Measurements from ENCODE around the gene PHRF1. TPM values are rescaled to one million over a fixed set of nuclear protein-coding genes. Genes with fewer than 3 reads are reported as not detected.
"Not testable (repeated sequence)": the region's sequence is repeated elsewhere in the genome, so short reads cannot be mapped to it uniquely, and the experiment has no call there.

Gene PHRF1
- total RNA-seq, 2 experiments from 2014 or later, result 55.4 to 58.9 TPM

GRCh38 chr11:638631-639331 is 62.5 kb downstream of the PHRF1 start:
- Mint-ChIP-seq H3K4me3 (no peak overlapping the region), H3K27ac (no peak overlapping the region), H3K9me3 (no peaks in the 10 kb centered on the region), H3K36me3 (peaks cover 4% of the 10 kb centered on the region), H3K4me1 (peaks cover 9% of the 10 kb centered on the region), H3K27me3 (peaks cover 29% of the 10 kb centered on the region)
- no peak for DNase-seq
- POLR2A ChIA-PET, result interaction anchor here (0.6 to 1.2 kb wide), 2 partner anchors 23 to 129 kb away, joined by 3 to 4 read pairs; partner anchors contain the start of gene IRF7
- no peak for ATAC-seq (ENCODE audit: low read depth)

- POLR2A ChIA-PET, result no interaction called here
- Mint-ChIP-seq H3K27me3 (peaks cover 29% of the 10 kb centered on the region), H3K36me3 (peaks cover 4% of the 10 kb centered on the region), H3K27ac (no peak overlapping the region), H3K9me3 (no peaks in the 10 kb centered on the region), H3K4me3 (no peak overlapping the region), H3K4me1 (peaks cover 9% of the 10 kb centered on the region)
- ATAC-seq (ENCODE audit: low read depth) (no peak), DNase-seq (no peak)
Observed at GRCh38 chr11:639332-639955, 63.2 kb downstream of the PHRF1 start.

GRCh38 chr11:640021-640706 is 63.9 kb downstream of the PHRF1 start:
- Mint-ChIP-seq H3K4me1 (peaks cover 9% of the 10 kb centered on the region), H3K9me3 (no peaks in the 10 kb centered on the region), H3K27me3 (peaks cover 29% of the 10 kb centered on the region), H3K4me3 (no peak overlapping the region), H3K36me3 (peaks cover 4% of the 10 kb centered on the region), H3K27ac (no peak overlapping the region)
- ATAC-seq (ENCODE audit: low read depth), result no peak
- no peak for DNase-seq
- POLR2A ChIA-PET, result interaction anchor here (1.2 kb wide), 1 partner anchor 11 kb away, joined by 3 read pairs; no protein-coding TSS in a partner anchor

GRCh38 chr11:641806-642370 is 65.6 kb downstream of the PHRF1 start:
- no peak overlapping the region for H3K4me3 Mint-ChIP-seq
- no peak overlapping the region for H3K27ac Mint-ChIP-seq
- no peak for ATAC-seq (ENCODE audit: low read depth)
- H3K4me1 Mint-ChIP-seq, result peaks cover 9% of the 10 kb centered on the region
- peaks cover 4% of the 10 kb centered on the region for H3K36me3 Mint-ChIP-seq
- H3K27me3 Mint-ChIP-seq, result peaks cover 19% of the 10 kb centered on the region
- peak; percentile 28 for DNase-seq
- POLR2A ChIA-PET, result interaction anchor here (1.2 kb wide), 1 partner anchor 28 kb away, joined by 4 read pairs; no protein-coding TSS in a partner anchor
- no peaks in the 10 kb centered on the region for H3K9me3 Mint-ChIP-seq

- Mint-ChIP-seq H3K4me1 (peaks cover 5% of the 10 kb centered on the region), H3K4me3 (no peak overlapping the region), H3K27me3 (peaks cover 12% of the 10 kb centered on the region), H3K36me3 (peaks cover 5% of the 10 kb centered on the region), H3K27ac (no peak overlapping the region), H3K9me3 (no peaks in the 10 kb centered on the region)
- ATAC-seq (ENCODE audit: low read depth), result no peak
- POLR2A ChIA-PET, result interaction anchor here (1.2 kb wide), 1 partner anchor 8 kb away, joined by 5 read pairs; no protein-coding TSS in a partner anchor
- peak; percentile 24 for DNase-seq
Observed at GRCh38 chr11:643366-643765, 67.1 kb downstream of the PHRF1 start.

GRCh38 chr11:643849-644738 is 67.8 kb downstream of the PHRF1 start:
- POLR2A ChIA-PET, result interaction anchor here (1.2 kb wide), 1 partner anchor 7 kb away, joined by 5 read pairs; no protein-coding TSS in a partner anchor
- ATAC-seq (ENCODE audit: low read depth) (no peak), DNase-seq (no peak)
- no peak overlapping the region for H3K27ac Mint-ChIP-seq
- H3K4me1 Mint-ChIP-seq, result peaks cover 3% of the 10 kb centered on the region
- H3K36me3 Mint-ChIP-seq, result peaks cover 2% of the 10 kb centered on the region
- H3K27me3 Mint-ChIP-seq, result peaks cover 5% of the 10 kb centered on the region
- no peaks in the 10 kb centered on the region for H3K9me3 Mint-ChIP-seq
- H3K4me3 Mint-ChIP-seq, result no peak overlapping the region

GRCh38 chr11:645536-645935 is 69.3 kb downstream of the PHRF1 start:
- POLR2A ChIA-PET, result no interaction called here
- Mint-ChIP-seq H3K27ac (peak overlapping the region; percentile 65), H3K4me3 (no peak overlapping the region), H3K36me3 (peaks cover 2% of the 10 kb centered on the region), H3K27me3 (no peaks in the 10 kb centered on the region), H3K4me1 (peaks cover 1% of the 10 kb centered on the region), H3K9me3 (no peaks in the 10 kb centered on the region)
- ATAC-seq (ENCODE audit: low read depth) (no peak), DNase-seq (no peak)

- no peak for ATAC-seq (ENCODE audit: low read depth)
- Mint-ChIP-seq H3K4me1 (peaks cover 1% of the 10 kb centered on the region), H3K4me3 (no peak overlapping the region), H3K36me3 (peaks cover 2% of the 10 kb centered on the region), H3K27me3 (no peaks in the 10 kb centered on the region), H3K27ac (no peak overlapping the region), H3K9me3 (no peaks in the 10 kb centered on the region)
- DNase-seq, result no peak
- POLR2A ChIA-PET, result interaction anchor here (0.5 to 1.1 kb wide), 3 partner anchors 30 to 399 kb away, joined by 3 read pairs; partner anchors contain the start of gene IRF7
Observed at GRCh38 chr11:646214-646613, 69.9 kb downstream of the PHRF1 start.

- ATAC-seq (ENCODE audit: low read depth); POLR2A ChIA-PET; DNase-seq; H3K9me3 Mint-ChIP-seq; H3K36me3 Mint-ChIP-seq; H3K4me3 Mint-ChIP-seq; H3K27me3 Mint-ChIP-seq; H3K4me1 Mint-ChIP-seq; H3K27ac Mint-ChIP-seq: not testable (repeated sequence)
Observed at GRCh38 chr11:647672-648158, 71.4 kb downstream of the PHRF1 start.

- H3K9me3 Mint-ChIP-seq, result no peaks in the 10 kb centered on the region
- H3K27ac Mint-ChIP-seq, result no peak overlapping the region
- no peak for DNase-seq
- H3K4me3 Mint-ChIP-seq, result no peak overlapping the region
- no peak for ATAC-seq (ENCODE audit: low read depth)
- no peaks in the 10 kb centered on the region for H3K27me3 Mint-ChIP-seq
- peaks cover 7% of the 10 kb centered on the region for H3K36me3 Mint-ChIP-seq
- no peaks in the 10 kb centered on the region for H3K4me1 Mint-ChIP-seq
- POLR2A ChIA-PET, result no interaction called here
Observed at GRCh38 chr11:650482-650881, 74.2 kb downstream of the PHRF1 start.

- H3K4me3 Mint-ChIP-seq; H3K4me1 Mint-ChIP-seq; ATAC-seq (ENCODE audit: low read depth); H3K27me3 Mint-ChIP-seq; DNase-seq; H3K27ac Mint-ChIP-seq; H3K9me3 Mint-ChIP-seq; POLR2A ChIA-PET; H3K36me3 Mint-ChIP-seq: not testable (repeated sequence)
Observed at GRCh38 chr11:653136-653535, 76.9 kb downstream of the PHRF1 start.

GRCh38 chr11:653837-654236 is 77.6 kb downstream of the PHRF1 start:
- ATAC-seq (ENCODE audit: low read depth), result no peak
- H3K4me1 Mint-ChIP-seq, result no peaks in the 10 kb centered on the region
- H3K4me3 Mint-ChIP-seq, result no peak overlapping the region
- POLR2A ChIA-PET, result interaction anchor here (1.1 kb wide), 1 partner anchor 55 kb away, joined by 5 read pairs; no protein-coding TSS in a partner anchor
- DNase-seq, result no peak
- peaks cover 5% of the 10 kb centered on the region for H3K36me3 Mint-ChIP-seq
- H3K27ac Mint-ChIP-seq, result no peak overlapping the region
- H3K27me3 Mint-ChIP-seq, result no peaks in the 10 kb centered on the region
- no peaks in the 10 kb centered on the region for H3K9me3 Mint-ChIP-seq
